H9 (cell line): ENCODE data around the gene EPSTI1. TPM values are rescaled to one million over a fixed set of nuclear protein-coding genes. Genes with fewer than 3 reads are reported as not detected.

ENCODE experiments used
- DNase-seq: peaks from one replicate; pipeline ENCODE4 v3.0.0-alpha.2; 2017
- H2AFZ ChIP-seq: one replicate; pipeline ENCODE4 v1.6.1; 2013; ENCODE audit warnings: mild to moderate bottlenecking, low read length, control low read depth, moderate library complexity
- H2AK5ac ChIP-seq: 2 replicates; pipeline ENCODE4 v1.6.1; 2013; ENCODE audit warnings: low read length, control low read depth, mixed read lengths; ENCODE audit not compliant: insufficient read length
- H2BK120ac ChIP-seq: one replicate; pipeline ENCODE4 v1.6.1; 2013; ENCODE audit warnings: low read depth, mild to moderate bottlenecking, low read length, control low read depth, inconsistent platforms; ENCODE audit not compliant: poor library complexity, severe bottlenecking
- H2BK12ac ChIP-seq: 2 replicates; pipeline ENCODE4 v1.6.1; 2013; ENCODE audit warnings: low read length, control low read depth, mixed read lengths, low read depth; ENCODE audit not compliant: insufficient read length
- H2BK15ac ChIP-seq: 2 replicates; pipeline ENCODE4 v1.6.1; 2013; ENCODE audit warnings: low read depth, low read length, control low read depth
- H2BK20ac ChIP-seq: one replicate; pipeline ENCODE4 v1.6.1; 2013; ENCODE audit warnings: low read depth, mild to moderate bottlenecking, low read length, control low read depth, inconsistent platforms; ENCODE audit not compliant: poor library complexity, severe bottlenecking
- H2BK5ac ChIP-seq: 2 replicates; pipeline ENCODE4 v1.6.1; 2013; ENCODE audit warnings: low read length, control low read depth, mixed read lengths; ENCODE audit not compliant: insufficient read length
- H3K14ac ChIP-seq: 2 replicates; pipeline ENCODE4 v1.6.1; 2013; ENCODE audit warnings: low read length, control low read depth; ENCODE audit not compliant: insufficient read depth
- H3K18ac ChIP-seq: 2 replicates; pipeline ENCODE4 v1.6.1; 2013; ENCODE audit warnings: low read depth, mild to moderate bottlenecking, mixed read lengths, low read length, control low read depth; ENCODE audit not compliant: insufficient read length
- H3K23ac ChIP-seq: 2 replicates; pipeline ENCODE4 v1.6.1; 2013; ENCODE audit warnings: low read length, control low read depth, mixed read lengths, low read depth; ENCODE audit not compliant: insufficient read length
- H3K23me2 ChIP-seq: 2 replicates; pipeline ENCODE4 v1.6.1; 2013; ENCODE audit warnings: low read depth, mild to moderate bottlenecking, mixed read lengths, low read length, control low read depth; ENCODE audit not compliant: insufficient read length, poor library complexity, severe bottlenecking
- H3K27ac ChIP-seq: 2 replicates; pipeline ENCODE4 v1.5.1; 2013; ENCODE audit warnings: low read length, control low read depth, mixed read lengths, low read depth; ENCODE audit not compliant: insufficient read length
- H3K27me3 ChIP-seq: 2 replicates; pipeline ENCODE4 v1.6.1; 2013; ENCODE audit warnings: low read length, control low read depth, inconsistent platforms; ENCODE audit not compliant: insufficient read depth
- H3K4ac ChIP-seq: 2 replicates; pipeline ENCODE4 v1.6.1; 2013; ENCODE audit warnings: low read depth, mild to moderate bottlenecking, control low read depth, inconsistent platforms, low read length, moderate library complexity
- H3K4me1 ChIP-seq: 2 replicates; pipeline ENCODE4 v1.6.1; 2013; ENCODE audit warnings: low read length, control low read depth, inconsistent platforms; ENCODE audit not compliant: insufficient read depth
- H3K4me2 ChIP-seq: 2 replicates; pipeline ENCODE4 v1.6.1; 2013; ENCODE audit warnings: low read length, control low read depth, mixed read lengths; ENCODE audit not compliant: insufficient read length, insufficient read depth
- H3K56ac ChIP-seq: 2 replicates; pipeline ENCODE4 v1.6.1; 2013; ENCODE audit warnings: low read depth, mild to moderate bottlenecking, mixed read lengths, low read length, control low read depth; ENCODE audit not compliant: insufficient read length
- H3K79me1 ChIP-seq: 2 replicates; pipeline ENCODE4 v1.6.1; 2013; ENCODE audit warnings: low read depth, mild to moderate bottlenecking, moderate library complexity, low read length, control low read depth, inconsistent platforms; ENCODE audit not compliant: insufficient read depth, poor library complexity, severe bottlenecking
- H3K79me2 ChIP-seq: 2 replicates; pipeline ENCODE4 v1.6.1; 2013; ENCODE audit warnings: low read length, control low read depth, inconsistent platforms; ENCODE audit not compliant: insufficient read depth
- H3K9ac ChIP-seq: 2 replicates; pipeline ENCODE4 v1.6.1; 2013; ENCODE audit warnings: low read length, control low read depth, mixed read lengths; ENCODE audit not compliant: insufficient read length; ENCODE audit errors: extremely low read depth
- H3K9me3 ChIP-seq: one replicate; pipeline ENCODE4 v1.6.1; 2013; ENCODE audit warnings: low read depth, low read length, inconsistent platforms; ENCODE audit not compliant: control insufficient read depth
- H3T11ph ChIP-seq: one replicate; pipeline ENCODE4 v1.6.1; 2013; ENCODE audit warnings: mild to moderate bottlenecking, low read length, control low read depth, inconsistent platforms
- H4K20me1 ChIP-seq: one replicate; pipeline ENCODE4 v1.6.1; 2013; ENCODE audit not compliant: control insufficient read depth, insufficient read length, insufficient read depth
- H4K5ac ChIP-seq: 2 replicates; pipeline ENCODE4 v1.6.1; 2013; ENCODE audit warnings: low read depth, mild to moderate bottlenecking, mixed read lengths, low read length, control low read depth; ENCODE audit not compliant: insufficient read length
- H4K8ac ChIP-seq: replicated peaks from 2 replicates; pipeline ENCODE4 v1.6.1; 2013; ENCODE audit warnings: low read length, control low read depth, mixed read lengths, low read depth; ENCODE audit not compliant: insufficient read length
- H4K91ac ChIP-seq: 2 replicates; pipeline ENCODE4 v1.6.1; 2013; ENCODE audit warnings: low read depth, mild to moderate bottlenecking, moderate library complexity, mixed read lengths, low read length, control low read depth; ENCODE audit not compliant: insufficient read length
- H3K27ac Mint-ChIP-seq, 3 experiments: 2 replicates in 2 of 3; 3 replicates in 1 of 3; pipeline ENCODE4 v1.8.0; 2020 to 2021; ENCODE audit warnings: mixed read lengths in 3 of 3, mild to moderate bottlenecking in 1 of 3, moderate library complexity in 1 of 3
- H3K27me3 Mint-ChIP-seq: 2 replicates; pipeline ENCODE4 v1.8.0; 2021; ENCODE audit warnings: low read depth, mild to moderate bottlenecking, moderate library complexity, mixed read lengths
- H3K36me3 Mint-ChIP-seq, 3 experiments: 2 replicates in 2 of 3; 3 replicates in 1 of 3; pipeline ENCODE4 v1.8.0; 2020 to 2021; ENCODE audit warnings: low read depth in 3 of 3, mixed read lengths in 3 of 3; ENCODE audit not compliant: insufficient read depth in 1 of 3
- H3K4me1 Mint-ChIP-seq, 2 experiments: 2 replicates each; pipeline ENCODE4 v1.8.0; 2020; ENCODE audit warnings: mixed read lengths in 2 of 2
- H3K4me3 Mint-ChIP-seq, 2 experiments: 2 replicates in 1 of 2; 3 replicates in 1 of 2; pipeline ENCODE4 v1.8.0; 2020 to 2021; ENCODE audit warnings: mild to moderate bottlenecking in 2 of 2, mixed read lengths in 2 of 2, moderate library complexity in 1 of 2
- H3K9me3 Mint-ChIP-seq, 2 experiments: 2 replicates in 1 of 2; 3 replicates in 1 of 2; pipeline ENCODE4 v1.8.0; 2020; ENCODE audit warnings: mild to moderate bottlenecking in 2 of 2, mixed read lengths in 2 of 2, moderate library complexity in 1 of 2
- CTCF ChIP-seq: fragments of 200-600 bp; sonication (generic); conservative IDR thresholded peaks from 3 replicates; pipeline ENCODE4 v1.8.0; 2021; ENCODE audit warnings: antibody characterized with exemption, mild to moderate bottlenecking
- WGBS: extraction: QIAGEN DNeasy Blood & Tissue Kit; methylation state at CpG from one replicate; pipeline ENCODE4 v1.1.7; 2013; ENCODE audit warnings: missing lambda C conversion rate, low lambda C conversion rate, mixed read lengths; ENCODE audit not compliant: insufficient read length; ENCODE audit errors: extremely low coverage; 5-methylcytosine and 5-hydroxymethylcytosine counted together
- total RNA-seq: library from RNA; stranded (reverse); gene quantifications from 2 replicates; pipeline ENCODE4 v1.2.1, GENCODE V29; 2021

Gene EPSTI1
- total RNA-seq, 1 experiment from 2014 or later: 0.70 TPM

GRCh38 chr13:42878721-42879120 is 113.3 kb downstream of the EPSTI1 start:
- Histone ChIP-seq H2BK120ac (no peak overlapping the region), H2BK15ac (no peak overlapping the region), H3T11ph (no peak overlapping the region), H3K56ac (no peak overlapping the region), H3K9me3 (no peaks in the 10 kb centered on the region), H3K4ac (no peak overlapping the region), H3K79me1 (no peaks in the 10 kb centered on the region), H3K9ac (no peak overlapping the region), H2BK12ac (no peak overlapping the region), H3K23ac (no peak overlapping the region), H3K79me2 (no peaks in the 10 kb centered on the region), H3K27me3 (no peaks in the 10 kb centered on the region), H2AK5ac (no peak overlapping the region), H2BK20ac (no peak overlapping the region), H4K20me1 (no peaks in the 10 kb centered on the region), H4K8ac (no peak overlapping the region), H4K5ac (no peak overlapping the region), H2AFZ (no peak overlapping the region), H3K4me1 (peaks cover 16% of the 10 kb centered on the region), H2BK5ac (no peak overlapping the region), H4K91ac (no peak overlapping the region), H3K14ac (no peak overlapping the region), H3K4me2 (no peak overlapping the region), H3K27ac (no peak overlapping the region), H3K18ac (no peak overlapping the region), H3K23me2 (peaks cover 3% of the 10 kb centered on the region)
- H3K27ac Mint-ChIP-seq: no peak overlapping the region
- no CpG with 5 or more reads among the region's 3 CpGs for WGBS
- peaks cover 3% of the 10 kb centered on the region for H3K27me3 Mint-ChIP-seq
- H3K4me3 Mint-ChIP-seq: no peak overlapping the region
- TF ChIP-seq CTCF: no peak
- H3K9me3 Mint-ChIP-seq: peaks cover 0 to 2% of the 10 kb centered on the region in 2 experiments; a peak in 3 of 5 replicates
- H3K4me1 Mint-ChIP-seq: peaks cover 41 to 50% of the 10 kb centered on the region in 2 experiments
- DNase-seq: no peak
- H3K36me3 Mint-ChIP-seq: peaks cover 0 to 10% (median 7%) of the 10 kb centered on the region in 3 experiments; a peak in 3 of 7 replicates
